AG09309 (cell line): ENCODE measurements around the gene GRM5.
A peak's percentile ranks its signal among the peaks of the same experiment; 100 is the strongest.

Source experiments
- DNase-seq: peaks from one replicate; pipeline ENCODE4 v3.0.0-alpha.2; 2010; ENCODE audit warnings: low read depth
- H3K4me3 ChIP-seq: 2 replicates; pipeline ENCODE4 v1.5.1; 2011; ENCODE audit warnings: mild to moderate bottlenecking, low read depth, low read length, moderate library complexity; ENCODE audit not compliant: control insufficient read depth
- TF ChIP-seq, protein P1 (sequence below): IDR thresholded peaks from 2 replicates; pipeline ENCODE4 v1.5.1; 2011; ENCODE audit warnings: mild to moderate bottlenecking, low read depth, low read length, inconsistent platforms; ENCODE audit not compliant: insufficient read depth, control insufficient read depth; ENCODE audit errors: missing control alignments

The GRM5 gene

GRCh38 chr11:88555018-88555828, 510.6 kb downstream of the GRM5 start:
- no peak overlapping the region for H3K4me3 ChIP-seq
- TF ChIP-seq, protein P1, sequence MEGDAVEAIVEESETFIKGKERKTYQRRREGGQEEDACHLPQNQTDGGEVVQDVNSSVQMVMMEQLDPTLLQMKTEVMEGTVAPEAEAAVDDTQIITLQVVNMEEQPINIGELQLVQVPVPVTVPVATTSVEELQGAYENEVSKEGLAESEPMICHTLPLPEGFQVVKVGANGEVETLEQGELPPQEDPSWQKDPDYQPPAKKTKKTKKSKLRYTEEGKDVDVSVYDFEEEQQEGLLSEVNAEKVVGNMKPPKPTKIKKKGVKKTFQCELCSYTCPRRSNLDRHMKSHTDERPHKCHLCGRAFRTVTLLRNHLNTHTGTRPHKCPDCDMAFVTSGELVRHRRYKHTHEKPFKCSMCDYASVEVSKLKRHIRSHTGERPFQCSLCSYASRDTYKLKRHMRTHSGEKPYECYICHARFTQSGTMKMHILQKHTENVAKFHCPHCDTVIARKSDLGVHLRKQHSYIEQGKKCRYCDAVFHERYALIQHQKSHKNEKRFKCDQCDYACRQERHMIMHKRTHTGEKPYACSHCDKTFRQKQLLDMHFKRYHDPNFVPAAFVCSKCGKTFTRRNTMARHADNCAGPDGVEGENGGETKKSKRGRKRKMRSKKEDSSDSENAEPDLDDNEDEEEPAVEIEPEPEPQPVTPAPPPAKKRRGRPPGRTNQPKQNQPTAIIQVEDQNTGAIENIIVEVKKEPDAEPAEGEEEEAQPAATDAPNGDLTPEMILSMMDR, result no peak
- DNase-seq, result peak; percentile 100

GRCh38 chr11:88553204-88553603, 512.6 kb downstream of the GRM5 start:
- H3K4me3 ChIP-seq, result no peak overlapping the region
- DNase-seq, result no peak
- TF ChIP-seq, protein P1, result no peak

DNA sequence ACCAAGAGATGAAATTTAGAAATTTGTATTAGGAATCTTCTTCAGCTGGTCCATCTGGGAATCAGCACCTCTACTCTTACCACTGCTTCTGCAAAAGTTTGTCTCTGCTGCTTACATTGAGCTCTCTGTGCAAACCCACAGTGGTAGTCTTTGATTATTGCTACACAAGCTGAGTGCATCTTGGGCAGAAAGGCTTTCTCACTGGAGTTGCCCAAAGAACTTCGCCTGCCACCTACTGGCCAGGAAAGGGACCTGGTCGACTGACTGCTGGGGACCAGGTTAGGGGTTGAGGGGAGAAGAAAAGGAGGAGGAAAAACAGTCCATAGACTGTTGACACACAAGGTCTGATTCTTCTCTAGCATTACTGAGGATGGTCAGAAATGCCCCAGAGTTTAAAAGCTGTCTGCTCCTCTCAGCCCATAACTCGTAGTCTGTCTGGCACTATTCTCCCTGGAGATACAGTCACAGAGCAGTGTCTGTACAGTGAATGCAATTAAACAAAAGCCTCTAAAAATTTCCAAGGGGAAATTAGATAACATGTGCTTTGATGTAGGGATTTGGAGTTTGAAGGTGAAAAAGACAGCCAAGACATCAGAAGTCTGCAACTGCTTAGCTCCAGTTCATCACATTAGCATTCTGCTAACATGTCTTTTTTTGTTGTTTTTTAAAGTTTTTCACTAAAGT, 513.3 kb downstream of the GRM5 start:
- TF ChIP-seq, protein P1, result peak; percentile 73
- no peak overlapping the region for H3K4me3 ChIP-seq
- no peak for DNase-seq

GRCh38 chr11:88544656-88545280, 521.0 kb downstream of the GRM5 start:
- TF ChIP-seq, protein P1, result no peak
- DNase-seq, result no peak
- no peak overlapping the region for H3K4me3 ChIP-seq

DNA sequence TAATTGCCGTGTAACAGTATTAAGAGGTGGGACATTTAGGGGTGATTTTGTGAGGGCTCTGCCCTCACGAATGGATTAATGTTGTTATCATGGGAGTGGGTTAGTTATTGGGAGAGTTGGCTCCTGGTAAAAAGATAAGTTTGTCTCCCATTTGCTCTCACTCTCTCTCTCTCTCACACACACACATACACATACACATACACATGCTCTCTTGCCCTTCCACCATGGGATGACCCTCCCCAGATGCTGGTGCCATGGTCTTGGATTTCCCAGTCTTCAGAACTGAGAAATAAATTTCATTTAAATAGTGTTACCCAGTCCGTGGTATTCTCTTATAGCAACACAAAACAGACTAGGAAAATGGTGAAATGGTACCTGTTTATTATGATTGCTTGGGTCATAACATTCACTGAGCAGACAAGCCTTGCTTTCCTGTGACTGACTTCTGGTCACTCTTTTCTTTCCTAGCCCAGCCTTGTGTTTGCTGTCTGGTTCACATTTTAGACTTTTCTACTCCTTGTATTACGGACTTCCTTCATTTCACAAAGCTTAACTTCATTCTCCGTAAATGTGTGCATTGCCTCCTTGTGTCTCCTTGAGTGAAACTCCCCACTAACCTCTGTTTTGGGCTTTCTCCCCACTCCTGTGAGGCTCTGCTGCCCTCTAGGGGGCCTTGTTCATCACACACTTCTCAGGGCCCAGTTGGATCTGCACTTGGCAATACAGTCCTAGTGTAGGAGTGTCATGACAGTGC, 521.7 kb downstream of the GRM5 start:
- DNase-seq, result peak; percentile 83
- no peak overlapping the region for H3K4me3 ChIP-seq
- TF ChIP-seq, protein P1, result peak; percentile 99

GRCh38 chr11:88541006-88541405, 524.8 kb downstream of the GRM5 start:
- TF ChIP-seq, protein P1, result no peak
- DNase-seq, result no peak
- H3K4me3 ChIP-seq, result no peak overlapping the region
